Heart left ventricle (tissue), 16 donors: ENCODE measurements around the gene MOGAT1. TPM values are rescaled to one million over a fixed set of nuclear protein-coding genes. Genes with fewer than 3 reads are reported as not detected.

Source experiments
- ATAC-seq, 4 donors: fragments of 200-7000 bp; cut with Tn5 transposase; one replicate each; pipeline ENCODE4 v1.9.1; 2020 to 2022; ENCODE audit warnings: moderate library complexity in 4 of 4, mild to moderate bottlenecking in 3 of 4, moderate number of reproducible peaks in 1 of 4
- DNase-seq, 5 donors: peaks; one replicate each; pipeline ENCODE4 v3.0.0-alpha.2; 2020
- H3K27ac ChIP-seq, 12 donors: fragments of 200-600 bp; sonication (generic) in 4 of 12; one replicate each; pipeline versions ENCODE4 v1.5.0 to v1.8.0; 2016 to 2022; ENCODE audit warnings: mild to moderate bottlenecking in 2 of 12
- H3K27me3 ChIP-seq, 9 donors: fragments of 200-600 bp; sonication (generic) in 2 of 9; one replicate each; pipeline versions ENCODE4 v1.5.1 to v1.8.0; 2016 to 2022; ENCODE audit warnings: mild to moderate bottlenecking in 3 of 9
- H3K36me3 ChIP-seq, 9 donors: fragments of 200-600 bp; sonication (generic) in 2 of 9; one replicate each; pipeline versions ENCODE4 v1.5.0 to v1.8.0; 2018 to 2022; ENCODE audit warnings: mild to moderate bottlenecking in 2 of 9
- H3K4me1 ChIP-seq, 12 donors: fragments of 200-600 bp; sonication (generic) in 4 of 12; one replicate each; pipeline versions ENCODE4 v1.5.0 to v1.8.0; 2016 to 2022; ENCODE audit warnings: mild to moderate bottlenecking in 3 of 12
- H3K4me3 ChIP-seq, 12 donors: fragments of 200-600 bp; sonication (generic) in 4 of 12; one replicate each; pipeline versions ENCODE4 v1.5.0 to v1.8.0; 2017 to 2022; ENCODE audit warnings: mild to moderate bottlenecking in 9 of 12, moderate library complexity in 4 of 12
- H3K9me3 ChIP-seq, 12 donors: fragments of 200-600 bp; sonication (generic) in 4 of 12; one replicate each; pipeline versions ENCODE4 v1.5.0 to v1.8.0; 2016 to 2022; ENCODE audit warnings: mild to moderate bottlenecking in 1 of 12
- CTCF ChIP-seq, 12 donors: fragments of 200-600 bp; sonication (generic) in 4 of 12; IDR thresholded peaks; one replicate each; pipeline versions ENCODE4 v1.5.0 to v1.8.0; 2018 to 2022; ENCODE audit warnings: antibody characterized with exemption in 12 of 12, mild to moderate bottlenecking in 5 of 12
- POLR2A ChIP-seq, 2 donors: fragments of 450-650 bp; IDR thresholded peaks; one replicate each; pipeline ENCODE4 v1.6.1; 2017; ENCODE audit warnings: antibody characterized with exemption in 2 of 2, mild to moderate bottlenecking in 2 of 2, moderate library complexity in 2 of 2
- WGBS, 4 donors: extraction: QIAGEN DNeasy Blood & Tissue Kit in 2 of 4; methylation state at CpG; one replicate each; pipeline versions ENCODE4 v1.1.5 to v1.1.7; 2013 to 2018; 5-methylcytosine and 5-hydroxymethylcytosine counted together
- intact Hi-C, 10 donors: fragments of 100-400 bp; cut with DNase I; formaldehyde crosslinking; loops; one replicate each; pipeline versions ENCODE4 v1.11.1 to v1.14.2; 2022
- polyA plus RNA-seq, 2 donors: library from polyadenylated mRNA; stranded (reverse); fragments of 200-250 nt; gene quantifications; one replicate each; pipeline ENCODE4 v1.2.3, GENCODE V29; 2013
- total RNA-seq, 9 donors: library from RNA; depleted of rRNA in 2 of 9; stranded (reverse); fragments of >200 nt in 2 of 9; fragmentation: NEBNext Ultra II Directional in 3 of 9; extraction: Animal tissue kit (Norgen Biotek cat#: 25700) in 3 of 9; gene quantifications; one replicate each; pipeline versions ENCODE4 v1.1.0 to v1.2.4, GENCODE V29; 2016 to 2023
- donor health status: ischemic (EF 13 %, LVEDD 7.1; RV severe dilation, severe dysfunction).
- donor health status: healthy with polysubstance abuse.
- donor health status: DM: no; HTN: yes; CAD: no.
- donor health status: DM: no; HTN: no; CAD: no.
- donor health status: ischemic (EF 25% LVEDD 6.9; RV normal size, moderate dysfunction).
- donor health status: ischemic (EF 25% LVEDD 5.7; RV mildly dilated, moderate dysfunction).
- donor health status: healthy.
- donor health status: DM: yes; HTN: yes; CAD: no.
- donor health status: ischemic (EF 35%, LVEDD 5.7; RV mildly dilated, moderate dysfunction).
- donor health status: nonischemic (EF 11% LVEDD 7.7; RV severe dilation, severe dysfunction).
- donor health status: DM: yes; HTN: yes; CAD: no.
- donor health status: PGD.
- donor health status: ischemic (EF 29% LVEDD 5.4; RV normal size, mild dysfunction).
- donor health status: nonischemic (EF 23%, LVEDD 6.1; RV moderate dilation, normal function).

MOGAT1 gene
- total and polyA plus RNA-seq, 11 donors, result 0.19 to 1.1 (median 0.40) TPM; not detected in 2

GRCh38 chr2:222656526-222657446 lies 14.7 kb upstream of the MOGAT1 start:
- intact Hi-C loops, result no loop called here
- no peak for DNase-seq
- Histone ChIP-seq H3K27me3 (no peaks in the 10 kb centered on the region), H3K27ac (peak overlapping the region in 10 of 12 donors; percentile 82 to 96 (median 90)), H3K36me3 (no peaks in the 10 kb centered on the region), H3K4me3 (peak overlapping the region; percentile 57 to 95 (median 85)), H3K9me3 (no peaks in the 10 kb centered on the region), H3K4me1 (peaks cover 0 to 32% (median 16%) of the 10 kb centered on the region in 12 donors)
- TF ChIP-seq CTCF (IDR thresholded peaks at IDR 0.05) (no peak), POLR2A (IDR thresholded peaks at IDR 0.05) (no peak)
- 15 to 21% (median 19%) methylated on average over 12 to 13 of the region's 13 CpGs for WGBS, 4 donors
- peak in 1 of 4 donors; percentile 7 for ATAC-seq

DNA sequence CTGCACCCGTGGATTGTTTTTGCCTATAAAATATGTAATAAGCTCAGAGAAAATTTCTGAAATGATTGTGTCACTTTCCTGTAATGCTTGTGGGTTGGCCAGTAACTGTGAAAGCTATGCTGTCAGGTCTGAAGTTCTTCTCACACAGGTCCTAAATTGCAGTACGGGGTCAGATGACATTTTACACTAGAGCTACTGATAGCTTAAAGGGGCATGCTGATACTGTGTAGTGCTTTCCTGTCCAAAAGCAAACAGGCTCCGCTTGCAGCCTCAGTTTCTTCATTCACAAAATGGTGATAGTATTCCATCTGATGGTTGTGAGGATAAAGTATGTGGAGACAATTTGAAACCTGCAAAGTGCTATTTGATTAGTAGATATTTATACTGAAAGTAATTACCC lies 8.0 kb upstream of the MOGAT1 start:
- DNase-seq, result no peak
- Histone ChIP-seq H3K27me3 (no peaks in the 10 kb centered on the region), H3K36me3 (no peaks in the 10 kb centered on the region), H3K27ac (peak overlapping the region in 1 of 12 donors; percentile 7), H3K4me1 (peaks cover 0 to 4% (median 0%) of the 10 kb centered on the region in 12 donors), H3K9me3 (no peaks in the 10 kb centered on the region), H3K4me3 (no peak overlapping the region)
- WGBS, 4 donors, result 37 to 51% (median 46%) methylated on average over 3 of the region's 3 CpGs
- TF ChIP-seq CTCF (IDR thresholded peaks at IDR 0.05), result no peak
- ATAC-seq, result peak in 3 of 4 donors; percentile 63 to 83 (median 69)
- intact Hi-C loops, result no loop called here

GRCh38 chr2:222668494-222669154 lies 2.8 kb upstream of the MOGAT1 start:
- H3K4me3 ChIP-seq, result no peak overlapping the region
- WGBS, 4 donors, result 72 to 75% (median 74%) methylated on average over 3 of the region's 3 CpGs
- peak overlapping the region in 1 of 12 donors; percentile 54 for H3K27ac ChIP-seq
- H3K9me3 ChIP-seq, result no peaks in the 10 kb centered on the region
- ATAC-seq (no peak), DNase-seq (no peak)
- intact Hi-C loops, result no loop called here
- peaks cover 0 to 25% (median 6%) of the 10 kb centered on the region in 12 donors for H3K4me1 ChIP-seq
- TF ChIP-seq CTCF (IDR thresholded peaks at IDR 0.05), result no peak
- peaks cover 0 to 22% (median 4%) of the 10 kb centered on the region in 9 donors for H3K27me3 ChIP-seq
- H3K36me3 ChIP-seq, result no peaks in the 10 kb centered on the region

DNA sequence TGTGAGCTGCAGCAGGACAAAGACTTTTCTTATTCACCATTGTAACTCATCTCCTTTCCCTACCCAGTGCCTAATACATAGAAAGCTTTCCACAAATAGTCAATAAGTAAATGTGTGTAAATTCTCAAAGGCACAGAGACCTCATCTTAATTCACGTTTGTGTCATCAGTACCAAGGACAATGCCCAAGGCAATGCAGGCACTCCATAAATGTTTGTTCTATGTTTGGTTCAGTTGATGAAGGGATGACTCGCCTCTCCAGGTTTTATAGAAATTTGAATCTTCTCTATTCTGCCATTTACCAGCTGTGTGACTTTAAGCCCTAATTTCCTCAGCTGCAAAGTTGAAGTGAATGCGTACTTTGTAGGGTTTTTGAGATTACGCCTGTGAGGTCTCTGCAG lies 2.1 kb upstream of the MOGAT1 start:
- Histone ChIP-seq H3K27ac (no peak overlapping the region), H3K27me3 (peaks cover 0 to 22% (median 4%) of the 10 kb centered on the region in 9 donors), H3K9me3 (no peaks in the 10 kb centered on the region), H3K4me1 (peaks cover 0 to 25% (median 5%) of the 10 kb centered on the region in 12 donors), H3K4me3 (no peak overlapping the region), H3K36me3 (no peaks in the 10 kb centered on the region)
- no peak for TF ChIP-seq CTCF (IDR thresholded peaks at IDR 0.05)
- TF ChIP-seq POLR2A (IDR thresholded peaks at IDR 0.05), result no peak
- ATAC-seq (no peak), DNase-seq (no peak)
- 74 to 80% (median 78%) methylated on average over 4 of the region's 4 CpGs for WGBS, 4 donors
- intact Hi-C loops, result no loop called here
